GM12801 (cell line): ENCODE results near the gene GRM3.

Source experiments
- TF ChIP-seq, protein P1 (sequence below): IDR thresholded peaks from one replicate; pipeline ENCODE4 v1.5.1; 2011; ENCODE audit warnings: control low read depth; ENCODE audit not compliant: insufficient read length; ENCODE audit errors: extremely low read depth

The GRM3 gene

GRCh38 chr7:86749741-86750665 lies 106.3 kb downstream of the GRM3 start:
- TF ChIP-seq, protein P1, sequence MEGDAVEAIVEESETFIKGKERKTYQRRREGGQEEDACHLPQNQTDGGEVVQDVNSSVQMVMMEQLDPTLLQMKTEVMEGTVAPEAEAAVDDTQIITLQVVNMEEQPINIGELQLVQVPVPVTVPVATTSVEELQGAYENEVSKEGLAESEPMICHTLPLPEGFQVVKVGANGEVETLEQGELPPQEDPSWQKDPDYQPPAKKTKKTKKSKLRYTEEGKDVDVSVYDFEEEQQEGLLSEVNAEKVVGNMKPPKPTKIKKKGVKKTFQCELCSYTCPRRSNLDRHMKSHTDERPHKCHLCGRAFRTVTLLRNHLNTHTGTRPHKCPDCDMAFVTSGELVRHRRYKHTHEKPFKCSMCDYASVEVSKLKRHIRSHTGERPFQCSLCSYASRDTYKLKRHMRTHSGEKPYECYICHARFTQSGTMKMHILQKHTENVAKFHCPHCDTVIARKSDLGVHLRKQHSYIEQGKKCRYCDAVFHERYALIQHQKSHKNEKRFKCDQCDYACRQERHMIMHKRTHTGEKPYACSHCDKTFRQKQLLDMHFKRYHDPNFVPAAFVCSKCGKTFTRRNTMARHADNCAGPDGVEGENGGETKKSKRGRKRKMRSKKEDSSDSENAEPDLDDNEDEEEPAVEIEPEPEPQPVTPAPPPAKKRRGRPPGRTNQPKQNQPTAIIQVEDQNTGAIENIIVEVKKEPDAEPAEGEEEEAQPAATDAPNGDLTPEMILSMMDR = no peak

DNA sequence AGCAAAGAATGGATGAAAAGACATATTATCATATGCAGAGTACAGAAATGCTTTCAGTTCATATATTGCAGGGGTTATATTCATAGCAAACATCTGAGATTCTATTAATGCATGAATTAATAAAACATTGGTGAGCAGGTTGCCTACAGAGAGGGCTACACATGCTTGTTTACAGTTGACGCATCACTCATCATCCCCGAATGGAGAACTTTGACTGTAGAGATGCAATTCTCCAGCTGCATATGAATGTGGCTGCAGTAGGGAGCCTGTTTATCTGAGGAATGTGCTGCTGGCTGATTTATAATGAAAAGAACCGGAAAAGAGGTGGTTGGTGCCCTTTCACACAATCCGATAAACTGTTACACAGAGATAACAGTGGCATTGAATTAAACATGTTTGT lies 116.5 kb downstream of the GRM3 start:
- TF ChIP-seq, protein P1 = no peak

DNA sequence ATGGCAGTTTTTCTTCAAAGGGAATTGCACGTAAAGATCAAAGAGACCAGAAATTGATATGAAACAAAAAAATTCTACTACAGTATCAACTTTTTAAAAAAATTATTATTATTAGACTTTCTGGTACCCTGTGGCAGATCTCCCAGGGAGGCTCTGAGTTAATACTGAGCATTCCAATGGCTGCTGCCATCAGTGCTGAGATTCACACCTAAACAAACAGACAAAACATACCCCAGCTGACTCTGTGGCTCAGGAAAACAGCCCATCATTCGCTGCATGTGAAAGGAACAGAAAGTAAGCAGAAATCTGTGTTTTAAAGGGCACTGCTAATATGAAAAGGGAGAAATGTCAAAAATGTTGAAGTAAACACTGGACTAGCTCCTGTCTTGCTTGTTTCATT lies 118.4 kb downstream of the GRM3 start:
- TF ChIP-seq, protein P1 = no peak

DNA sequence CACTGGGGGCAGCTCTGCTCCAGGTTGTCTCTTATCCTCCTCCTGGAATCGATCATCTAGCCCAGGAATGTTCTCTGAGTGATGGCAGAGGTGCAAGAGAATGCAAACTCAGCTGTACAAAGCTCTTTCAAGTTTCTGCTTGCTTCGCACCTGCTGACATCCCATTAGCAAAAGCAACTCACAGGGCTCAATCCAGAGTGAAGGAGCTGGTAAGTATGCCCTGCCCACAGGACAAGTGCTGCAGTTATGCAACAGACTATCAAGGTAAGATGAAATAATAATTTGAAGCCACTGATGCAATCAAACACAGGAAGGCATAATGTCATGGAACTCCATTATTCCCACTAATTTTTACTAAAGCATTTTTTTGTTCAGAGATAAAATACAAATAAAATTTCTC lies 122.2 kb downstream of the GRM3 start:
- TF ChIP-seq, protein P1 = no peak

DNA sequence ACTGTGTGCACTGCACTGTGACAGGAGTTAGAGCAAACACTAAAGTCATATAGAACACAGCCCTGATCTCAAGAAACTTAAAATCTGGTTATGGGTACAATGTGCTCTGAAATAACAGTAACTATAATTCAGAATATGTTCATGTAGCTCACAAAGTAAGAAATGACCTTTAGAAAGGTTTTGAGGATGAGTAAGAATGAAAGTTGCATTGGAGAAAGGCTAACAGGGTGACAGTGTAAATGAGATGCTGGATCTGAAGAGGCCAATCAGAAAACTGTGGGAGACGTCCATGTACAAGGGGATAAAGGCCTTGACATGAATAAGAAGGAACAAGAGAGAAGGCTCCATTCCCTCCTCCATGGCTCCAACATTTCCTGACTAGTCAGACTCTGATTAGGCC lies 124.7 kb downstream of the GRM3 start:
- TF ChIP-seq, protein P1 = no peak

GRCh38 chr7:86768967-86769760 lies 125.5 kb downstream of the GRM3 start:
- TF ChIP-seq, protein P1 = no peak

- TF ChIP-seq, protein P1 = no peak
Measured at GRCh38 chr7:86773309-86773708, 129.6 kb downstream of the GRM3 start.
